Testis (tissue), 2 donors: ENCODE results near the gene GATA1.

ENCODE experiments used
- POLR2A ChIP-seq: fragments of 450-650 bp; IDR thresholded peaks from one replicate; pipeline ENCODE4 v1.6.1; 2017; ENCODE audit warnings: antibody characterized with exemption, mild to moderate bottlenecking, moderate library complexity
- TF ChIP-seq, protein P1 (sequence below), 3 experiments: fragments of 450-650 bp in 2 of 3; fragments of 200-600 bp in 1 of 3; sonication (generic) in 1 of 3; IDR thresholded peaks; one replicate each; pipeline ENCODE4 v1.5.1; 2016 to 2019; ENCODE audit warnings: antibody characterized with exemption in 3 of 3, mild to moderate bottlenecking in 2 of 3, moderate library complexity in 1 of 3

DNA sequence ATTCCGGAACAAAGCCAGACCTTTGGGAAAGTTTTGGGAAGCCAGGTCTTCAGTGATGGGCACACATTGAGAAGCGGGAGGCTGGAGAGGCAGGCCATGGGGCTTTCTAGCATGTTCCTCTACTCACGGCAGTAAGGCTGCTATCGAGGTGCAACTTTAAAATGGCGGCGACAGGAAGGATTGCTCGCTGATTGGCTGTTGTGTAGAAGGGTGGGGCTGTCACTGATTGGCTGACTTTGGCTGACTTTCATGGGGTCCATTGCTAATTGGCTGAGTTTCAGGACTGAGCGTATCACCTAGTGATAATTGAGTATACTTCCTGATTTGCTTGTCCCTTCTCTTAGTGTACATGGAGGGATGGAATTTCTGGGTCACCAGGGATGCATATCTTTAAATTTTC is 44.6 kb upstream of the GATA1 start:
- TF ChIP-seq, protein P1, sequence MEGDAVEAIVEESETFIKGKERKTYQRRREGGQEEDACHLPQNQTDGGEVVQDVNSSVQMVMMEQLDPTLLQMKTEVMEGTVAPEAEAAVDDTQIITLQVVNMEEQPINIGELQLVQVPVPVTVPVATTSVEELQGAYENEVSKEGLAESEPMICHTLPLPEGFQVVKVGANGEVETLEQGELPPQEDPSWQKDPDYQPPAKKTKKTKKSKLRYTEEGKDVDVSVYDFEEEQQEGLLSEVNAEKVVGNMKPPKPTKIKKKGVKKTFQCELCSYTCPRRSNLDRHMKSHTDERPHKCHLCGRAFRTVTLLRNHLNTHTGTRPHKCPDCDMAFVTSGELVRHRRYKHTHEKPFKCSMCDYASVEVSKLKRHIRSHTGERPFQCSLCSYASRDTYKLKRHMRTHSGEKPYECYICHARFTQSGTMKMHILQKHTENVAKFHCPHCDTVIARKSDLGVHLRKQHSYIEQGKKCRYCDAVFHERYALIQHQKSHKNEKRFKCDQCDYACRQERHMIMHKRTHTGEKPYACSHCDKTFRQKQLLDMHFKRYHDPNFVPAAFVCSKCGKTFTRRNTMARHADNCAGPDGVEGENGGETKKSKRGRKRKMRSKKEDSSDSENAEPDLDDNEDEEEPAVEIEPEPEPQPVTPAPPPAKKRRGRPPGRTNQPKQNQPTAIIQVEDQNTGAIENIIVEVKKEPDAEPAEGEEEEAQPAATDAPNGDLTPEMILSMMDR (IDR thresholded peaks at IDR 0.05): no peak
- no peak for TF ChIP-seq POLR2A
